Ovary (tissue), 3 donors: Measurements from ENCODE around the gene WNT11.

Source experiments
- CTCF ChIP-seq, 3 donors: fragments of 450-650 bp in 2 of 3; fragments of 200-600 bp in 1 of 3; IDR thresholded peaks; one replicate each; pipeline versions ENCODE4 v1.5.1 to v1.8.0; 2016 to 2022; ENCODE audit warnings: antibody characterized with exemption in 3 of 3, mild to moderate bottlenecking in 1 of 3
- EP300 ChIP-seq: sonication (generic); formaldehyde crosslinking; IDR thresholded peaks from one replicate; pipeline ENCODE4 v1.6.1; 2017; ENCODE audit warnings: antibody characterized with exemption
- POLR2A ChIP-seq: fragments of 450-650 bp; IDR thresholded peaks from one replicate; pipeline ENCODE4 v1.6.1; 2017; ENCODE audit warnings: antibody characterized with exemption, mild to moderate bottlenecking, moderate library complexity
- donor health status: DM: no; HTN: no; CAD: no.

DNA sequence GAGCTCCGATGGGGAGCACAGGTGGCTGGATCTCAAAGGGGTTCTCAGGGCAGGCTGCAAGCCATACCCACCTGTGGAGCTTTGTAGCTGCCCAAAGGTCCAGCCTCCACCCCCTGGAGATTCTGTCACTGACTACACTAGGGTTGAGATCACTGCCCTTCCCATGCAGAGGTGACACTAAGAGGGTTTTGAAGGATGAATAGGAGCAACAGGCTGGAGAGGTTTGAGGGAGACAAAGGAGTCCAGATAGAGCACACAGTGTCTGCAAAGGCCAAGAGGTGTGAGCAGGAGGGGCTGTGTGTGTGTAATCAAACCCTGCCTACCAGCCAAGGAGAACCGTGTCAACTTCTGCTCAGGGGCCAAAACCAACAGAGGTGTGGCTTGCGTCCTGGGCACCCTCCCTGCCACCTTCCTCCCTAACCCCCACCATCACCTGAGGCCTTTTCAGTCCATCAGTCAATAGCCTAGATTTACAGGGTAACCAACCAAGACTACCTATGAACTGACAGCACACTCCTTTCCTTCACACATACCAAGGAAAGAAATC is 43.0 kb upstream of the WNT11 start:
- TF ChIP-seq CTCF (IDR thresholded peaks at IDR 0.05) (no peak), POLR2A (no peak), EP300 (no peak)
